Calu3 (cell line): Measurements from ENCODE around the gene MALRD1. TPM values are rescaled to one million over a fixed set of nuclear protein-coding genes. Genes with fewer than 3 reads are reported as not detected.

ENCODE experiments used
- BruUV-seq: library from RNA; stranded (reverse); fragments of 400-500 nt; replicated peaks from 2 replicates; lab custom pipeline; 2021; lab: Mats Ljungman, UMichigan
- CTCF ChIA-PET: fragments of 300-600 bp; sonication (Branson Sonifier 250); formaldehyde crosslinking; loops from one replicate; lab custom pipeline; 2022; ENCODE audit warnings: antibody characterized with exemption; lab: Charles Lee
- DNase-seq: peaks from one replicate; pipeline ENCODE4 v3.0.0; 2022
- H3K27ac Mint-ChIP-seq: one replicate; pipeline ENCODE4 v1.8.0; 2022; ENCODE audit warnings: mixed read lengths; ENCODE audit not compliant: unreplicated experiment
- H3K27me3 Mint-ChIP-seq: one replicate; pipeline ENCODE4 v1.8.0; 2022; ENCODE audit warnings: mixed read lengths; ENCODE audit not compliant: unreplicated experiment
- H3K36me3 Mint-ChIP-seq: one replicate; pipeline ENCODE4 v1.8.0; 2022; ENCODE audit warnings: mild to moderate bottlenecking, moderate library complexity, mixed read lengths; ENCODE audit not compliant: insufficient read depth, unreplicated experiment
- H3K4me1 Mint-ChIP-seq: one replicate; pipeline ENCODE4 v1.8.0; 2022; ENCODE audit warnings: mild to moderate bottlenecking, low read depth, mixed read lengths; ENCODE audit not compliant: unreplicated experiment
- H3K4me3 Mint-ChIP-seq: one replicate; pipeline ENCODE4 v1.8.0; 2022; ENCODE audit warnings: mild to moderate bottlenecking, low read depth, moderate library complexity, mixed read lengths; ENCODE audit not compliant: unreplicated experiment
- H3K9me3 Mint-ChIP-seq: one replicate; pipeline ENCODE4 v1.8.0; 2022; ENCODE audit warnings: low read depth, mixed read lengths; ENCODE audit not compliant: unreplicated experiment
- CTCF ChIP-seq: fragments of 200-600 bp; IDR thresholded peaks from one replicate; pipeline ENCODE4 v1.8.0; 2022; ENCODE audit warnings: antibody characterized with exemption; ENCODE audit not compliant: unreplicated experiment
- intact Hi-C: fragments of 100-400 bp; cut with micrococcal nuclease; formaldehyde crosslinking; loops from one replicate; pipeline ENCODE4 v1.10.0; 2022; ENCODE audit not compliant: unreplicated experiment
- total RNA-seq: library from RNA; stranded (reverse); gene quantifications from 2 replicates; pipeline ENCODE4 v1.2.3, GENCODE V29; 2022

MALRD1 gene
- total RNA-seq, 1 experiment from 2014 or later, result not detected

GRCh38 chr10:19310066-19310465 is 261.5 kb downstream of the MALRD1 start:
- no peak overlapping the region for H3K27ac Mint-ChIP-seq
- no peak overlapping the region for H3K4me3 Mint-ChIP-seq
- H3K9me3 Mint-ChIP-seq, result peaks cover 5% of the 10 kb centered on the region
- intact Hi-C loops, result no loop called here
- no peaks in the 10 kb centered on the region for H3K36me3 Mint-ChIP-seq
- no TSS peak for BruUV-seq
- H3K27me3 Mint-ChIP-seq, result no peaks in the 10 kb centered on the region
- DNase-seq, result no peak
- TF ChIP-seq CTCF, result no peak
- H3K4me1 Mint-ChIP-seq, result no peaks in the 10 kb centered on the region
- CTCF ChIA-PET, result no interaction called here

- no TSS peak for BruUV-seq
- DNase-seq, result no peak
- Mint-ChIP-seq H3K4me1 (no peaks in the 10 kb centered on the region), H3K36me3 (no peaks in the 10 kb centered on the region), H3K4me3 (no peak overlapping the region), H3K9me3 (peaks cover 3% of the 10 kb centered on the region), H3K27me3 (no peaks in the 10 kb centered on the region), H3K27ac (no peak overlapping the region)
- TF ChIP-seq CTCF, result no peak
- CTCF ChIA-PET, result no interaction called here
- intact Hi-C loops, result no loop called here
Measured at GRCh38 chr10:19316204-19316870, 267.7 kb downstream of the MALRD1 start.

- Mint-ChIP-seq H3K4me3 (no peak overlapping the region), H3K36me3 (no peaks in the 10 kb centered on the region), H3K27me3 (no peaks in the 10 kb centered on the region), H3K4me1 (no peaks in the 10 kb centered on the region), H3K9me3 (peaks cover 3% of the 10 kb centered on the region), H3K27ac (no peak overlapping the region)
- no peak for DNase-seq
- TF ChIP-seq CTCF, result no peak
- intact Hi-C loops, result no loop called here
- BruUV-seq, result no TSS peak
- CTCF ChIA-PET, result no interaction called here
Measured at GRCh38 chr10:19317952-19318351, 269.4 kb downstream of the MALRD1 start.

GRCh38 chr10:19325581-19325980 is 277.0 kb downstream of the MALRD1 start:
- Mint-ChIP-seq H3K27me3 (no peaks in the 10 kb centered on the region), H3K4me3 (no peak overlapping the region), H3K27ac (no peak overlapping the region), H3K9me3 (peaks cover 3% of the 10 kb centered on the region), H3K36me3 (no peaks in the 10 kb centered on the region), H3K4me1 (no peaks in the 10 kb centered on the region)
- CTCF ChIA-PET, result no interaction called here
- DNase-seq, result no peak
- TF ChIP-seq CTCF, result no peak
- intact Hi-C loops, result no loop called here
- no TSS peak for BruUV-seq
